Measurements from ENCODE around the gene WHRN.

DNA sequence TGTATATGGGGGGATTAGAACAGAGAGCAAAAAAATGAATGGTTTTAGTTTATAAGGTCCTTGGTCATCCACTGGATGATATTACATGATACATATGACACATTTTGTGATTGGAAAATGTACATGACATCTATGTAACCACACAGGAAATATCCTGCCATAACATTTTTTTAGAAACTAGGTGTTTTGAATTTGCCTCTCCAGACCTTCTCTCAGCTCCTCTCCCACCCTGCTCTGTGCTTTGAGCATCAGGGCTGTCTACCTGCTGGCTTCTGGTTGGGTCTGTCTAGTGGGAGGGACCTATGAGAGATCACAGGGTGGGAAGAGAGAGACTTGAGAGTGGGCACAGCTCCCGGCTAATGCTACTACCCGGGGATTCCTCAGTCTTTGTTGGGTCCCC is 141.8 kb downstream of the WHRN start:
- TF ChIP-seq EZH2 (IDR thresholded peaks at IDR 0.05; ENCODE audit: borderline replicate concordance, insufficient read depth, low read depth, low read length, poor library complexity, severe bottlenecking): no peak
- TF ChIP-seq, protein P1, sequence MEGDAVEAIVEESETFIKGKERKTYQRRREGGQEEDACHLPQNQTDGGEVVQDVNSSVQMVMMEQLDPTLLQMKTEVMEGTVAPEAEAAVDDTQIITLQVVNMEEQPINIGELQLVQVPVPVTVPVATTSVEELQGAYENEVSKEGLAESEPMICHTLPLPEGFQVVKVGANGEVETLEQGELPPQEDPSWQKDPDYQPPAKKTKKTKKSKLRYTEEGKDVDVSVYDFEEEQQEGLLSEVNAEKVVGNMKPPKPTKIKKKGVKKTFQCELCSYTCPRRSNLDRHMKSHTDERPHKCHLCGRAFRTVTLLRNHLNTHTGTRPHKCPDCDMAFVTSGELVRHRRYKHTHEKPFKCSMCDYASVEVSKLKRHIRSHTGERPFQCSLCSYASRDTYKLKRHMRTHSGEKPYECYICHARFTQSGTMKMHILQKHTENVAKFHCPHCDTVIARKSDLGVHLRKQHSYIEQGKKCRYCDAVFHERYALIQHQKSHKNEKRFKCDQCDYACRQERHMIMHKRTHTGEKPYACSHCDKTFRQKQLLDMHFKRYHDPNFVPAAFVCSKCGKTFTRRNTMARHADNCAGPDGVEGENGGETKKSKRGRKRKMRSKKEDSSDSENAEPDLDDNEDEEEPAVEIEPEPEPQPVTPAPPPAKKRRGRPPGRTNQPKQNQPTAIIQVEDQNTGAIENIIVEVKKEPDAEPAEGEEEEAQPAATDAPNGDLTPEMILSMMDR (IDR thresholded peaks at IDR 0.05): no peak
